Measurements from ENCODE around the gene DIAPH1.

DNA sequence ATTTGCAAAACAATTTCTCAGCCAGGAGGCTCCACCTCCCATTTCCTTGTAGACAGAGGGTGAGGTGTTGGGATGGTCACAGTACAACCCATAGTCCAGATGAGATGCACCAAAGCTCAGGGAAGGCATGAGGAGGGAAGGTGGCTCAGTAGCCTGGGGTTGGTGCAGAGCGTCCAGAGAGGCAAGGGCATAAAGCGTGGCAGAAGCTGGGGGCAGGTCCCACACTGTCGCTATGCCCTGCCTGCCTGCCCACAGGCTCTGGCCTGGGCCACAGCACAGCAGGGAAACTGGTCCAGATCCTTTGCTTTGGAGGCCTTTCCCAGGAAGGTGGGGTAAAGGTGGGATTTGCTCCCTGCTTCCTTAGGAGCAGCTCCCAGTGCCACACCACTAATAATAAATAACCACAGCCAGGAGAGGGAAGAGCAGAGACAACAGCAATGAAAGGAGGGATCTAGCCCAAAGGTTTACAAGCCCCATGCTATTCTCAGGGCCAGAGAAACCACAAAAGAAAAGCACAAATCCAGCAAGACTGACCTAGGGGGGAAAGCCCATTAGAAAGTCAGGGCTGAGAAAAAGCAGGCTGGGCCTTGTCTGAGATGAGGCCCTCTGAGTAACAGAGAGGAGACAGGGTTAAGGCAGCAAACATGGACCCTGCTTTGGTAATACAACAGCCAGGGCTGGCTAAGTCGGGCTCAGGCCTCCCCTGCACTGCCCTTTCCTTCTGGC, 102.7 kb downstream of the DIAPH1 start:
- TF ChIP-seq, protein P1, sequence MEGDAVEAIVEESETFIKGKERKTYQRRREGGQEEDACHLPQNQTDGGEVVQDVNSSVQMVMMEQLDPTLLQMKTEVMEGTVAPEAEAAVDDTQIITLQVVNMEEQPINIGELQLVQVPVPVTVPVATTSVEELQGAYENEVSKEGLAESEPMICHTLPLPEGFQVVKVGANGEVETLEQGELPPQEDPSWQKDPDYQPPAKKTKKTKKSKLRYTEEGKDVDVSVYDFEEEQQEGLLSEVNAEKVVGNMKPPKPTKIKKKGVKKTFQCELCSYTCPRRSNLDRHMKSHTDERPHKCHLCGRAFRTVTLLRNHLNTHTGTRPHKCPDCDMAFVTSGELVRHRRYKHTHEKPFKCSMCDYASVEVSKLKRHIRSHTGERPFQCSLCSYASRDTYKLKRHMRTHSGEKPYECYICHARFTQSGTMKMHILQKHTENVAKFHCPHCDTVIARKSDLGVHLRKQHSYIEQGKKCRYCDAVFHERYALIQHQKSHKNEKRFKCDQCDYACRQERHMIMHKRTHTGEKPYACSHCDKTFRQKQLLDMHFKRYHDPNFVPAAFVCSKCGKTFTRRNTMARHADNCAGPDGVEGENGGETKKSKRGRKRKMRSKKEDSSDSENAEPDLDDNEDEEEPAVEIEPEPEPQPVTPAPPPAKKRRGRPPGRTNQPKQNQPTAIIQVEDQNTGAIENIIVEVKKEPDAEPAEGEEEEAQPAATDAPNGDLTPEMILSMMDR (IDR thresholded peaks at IDR 0.05), result no peak
- TF ChIP-seq POLR2A (IDR thresholded peaks at IDR 0.05), result no peak
